GM18507 (cell line): ENCODE measurements around the gene TMEM44.
A peak's percentile ranks its signal among the peaks of the same experiment; 100 is the strongest.

Source experiments
- DNase-seq: peaks from one replicate; pipeline ENCODE4 v3.0.0; 2011; ENCODE audit warnings: low read depth; ENCODE audit not compliant: insufficient read length; ENCODE audit errors: extremely low spot score
- FAIRE-seq: peaks from 2 replicates; lab custom pipeline; 2011; peaks lifted over from hg19 to GRCh38; lab: Jason Lieb, UNC

Gene TMEM44

DNA sequence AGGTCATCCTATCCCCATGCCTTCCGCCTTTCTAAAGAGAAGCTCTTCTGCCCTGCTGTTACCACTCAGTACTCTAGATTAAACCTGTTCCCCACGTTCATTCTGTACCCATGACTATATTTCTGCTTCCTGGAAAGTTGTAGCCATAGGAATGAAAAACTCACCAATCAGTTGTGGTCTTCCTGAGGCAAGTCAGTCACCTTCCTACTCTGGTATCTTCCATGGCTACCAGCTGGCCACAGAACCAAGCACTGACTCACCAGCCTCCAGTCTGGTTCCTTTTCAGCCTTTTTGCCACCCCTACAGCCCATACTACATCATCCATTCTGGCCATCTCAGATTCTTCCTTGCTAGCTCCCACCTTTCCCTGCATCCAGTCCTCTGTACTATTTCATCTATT lies 46.4 kb downstream of the TMEM44 start:
- DNase-seq (no peak), FAIRE-seq (no peak)

DNA sequence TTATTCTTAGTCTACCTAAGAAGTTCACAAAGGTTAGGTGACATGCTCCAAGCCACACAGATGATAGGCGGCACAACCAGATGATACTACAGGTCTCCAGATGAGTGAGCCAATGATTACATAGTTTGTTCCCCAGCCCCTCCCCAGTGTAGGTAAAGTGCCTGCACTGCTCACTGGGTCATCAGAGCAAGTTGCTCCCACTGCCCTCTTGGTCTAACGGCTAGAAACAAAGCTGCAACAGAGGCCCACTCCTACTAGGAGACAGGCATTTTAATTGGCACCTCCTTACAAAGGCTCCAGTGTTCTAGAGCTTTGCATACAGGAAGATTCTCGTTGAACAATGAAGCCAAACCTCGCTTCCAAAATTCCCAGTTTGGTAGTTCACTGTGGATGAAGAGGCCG lies 47.3 kb downstream of the TMEM44 start:
- FAIRE-seq, result no peak
- no peak for DNase-seq

DNA sequence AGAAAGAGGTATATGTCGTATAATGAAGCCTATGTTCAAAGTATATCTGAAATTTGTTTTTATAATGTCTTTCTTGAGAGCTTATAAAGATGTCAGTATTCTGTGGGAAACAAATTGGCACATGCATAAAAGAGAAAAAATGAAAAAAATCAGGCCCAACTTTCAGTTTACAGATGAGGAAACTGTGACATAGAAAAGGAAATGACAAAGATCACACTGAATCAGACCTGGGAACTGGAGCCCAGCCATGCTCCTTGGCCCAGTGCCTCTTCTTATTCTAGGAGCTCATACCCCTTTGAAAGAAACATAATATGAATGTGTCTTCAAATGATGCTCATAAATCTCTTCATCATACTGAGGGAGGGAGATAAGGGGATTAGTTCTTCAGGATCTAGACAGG lies 48.4 kb downstream of the TMEM44 start:
- DNase-seq, result no peak
- peak; percentile 24 for FAIRE-seq

DNA sequence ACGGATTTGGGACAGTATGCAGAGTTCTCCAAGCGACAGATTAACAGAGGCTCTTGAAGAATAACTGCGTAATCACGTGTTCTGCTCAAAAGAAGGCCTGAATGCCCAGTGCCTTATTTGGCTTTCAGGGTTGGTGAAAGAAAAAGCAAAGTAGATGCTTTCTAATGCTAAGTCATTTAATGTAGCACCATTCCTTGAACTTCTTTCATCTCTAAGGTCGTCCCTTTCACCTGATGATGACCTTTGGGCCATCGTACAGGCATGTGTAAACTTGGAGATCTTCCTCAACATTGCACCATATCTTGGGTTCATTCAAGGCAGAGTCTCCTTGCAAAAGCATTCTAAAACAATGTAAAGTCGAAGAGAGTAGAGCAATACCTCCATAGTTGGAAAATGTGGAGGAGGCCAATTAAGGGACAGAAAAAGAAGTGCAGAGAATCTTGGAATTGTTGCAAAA lies 48.9 kb downstream of the TMEM44 start:
- DNase-seq (no peak), FAIRE-seq (no peak)

DNA sequence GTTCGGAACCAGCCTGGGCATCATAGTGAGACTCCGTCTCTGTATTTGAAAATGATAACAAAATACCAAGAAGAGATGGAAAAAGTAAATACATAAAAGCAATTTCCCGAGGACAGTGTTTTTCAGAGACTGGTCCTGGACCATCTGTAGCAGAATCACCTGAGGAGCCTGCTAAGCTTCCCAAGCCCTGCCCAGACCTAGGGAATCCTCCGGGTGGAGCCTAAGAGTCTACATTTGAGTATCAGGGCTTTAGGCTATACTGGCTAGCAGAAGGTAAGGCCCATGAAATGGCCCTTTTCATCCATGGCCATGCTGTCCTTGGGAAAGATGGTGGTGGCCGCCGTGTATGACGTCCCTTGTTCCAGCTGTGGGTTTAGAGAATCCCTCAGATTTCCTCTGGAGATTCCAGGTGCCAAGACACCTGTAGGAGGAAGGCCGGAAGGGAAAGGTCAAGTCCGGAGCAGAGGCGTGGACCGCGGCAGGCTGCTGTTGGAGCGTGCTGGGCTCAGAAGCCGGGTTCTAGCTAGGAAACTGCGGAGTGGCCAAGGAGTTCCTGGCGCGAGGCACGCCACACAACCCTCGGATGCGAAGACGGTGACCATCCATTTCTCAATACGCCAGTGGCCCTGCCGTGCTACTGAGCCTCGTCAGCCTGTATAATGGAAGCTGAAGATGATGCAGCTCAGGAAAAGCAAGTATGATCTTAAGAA lies 50.9 kb downstream of the TMEM44 start:
- DNase-seq, result no peak
- FAIRE-seq, result no peak

DNA sequence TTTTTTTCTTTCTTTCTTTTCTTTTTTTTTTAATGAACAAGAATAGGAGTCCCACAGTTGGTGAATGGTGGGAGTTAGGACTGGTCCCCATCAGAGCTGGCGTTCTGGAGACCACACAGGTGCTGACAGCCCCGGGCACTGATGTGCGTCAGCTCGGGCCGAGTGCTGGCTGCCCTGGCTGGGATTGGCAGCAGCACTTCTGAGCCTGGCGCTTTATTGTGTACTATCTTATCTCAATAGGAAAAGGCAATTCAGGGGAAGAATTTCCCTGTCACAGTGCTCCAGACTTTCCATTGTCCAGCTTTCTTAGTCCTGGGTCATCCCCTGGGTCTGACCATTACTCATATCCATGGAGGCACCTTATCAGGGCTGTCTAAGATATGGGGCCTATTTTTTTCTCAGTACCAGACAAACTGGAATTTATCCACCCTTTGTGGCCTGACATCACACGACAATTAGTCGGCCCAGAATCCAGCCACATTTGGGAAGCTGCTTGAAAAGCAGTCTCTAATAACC lies 54.1 kb downstream of the TMEM44 start:
- FAIRE-seq, result no peak
- DNase-seq, result no peak

DNA sequence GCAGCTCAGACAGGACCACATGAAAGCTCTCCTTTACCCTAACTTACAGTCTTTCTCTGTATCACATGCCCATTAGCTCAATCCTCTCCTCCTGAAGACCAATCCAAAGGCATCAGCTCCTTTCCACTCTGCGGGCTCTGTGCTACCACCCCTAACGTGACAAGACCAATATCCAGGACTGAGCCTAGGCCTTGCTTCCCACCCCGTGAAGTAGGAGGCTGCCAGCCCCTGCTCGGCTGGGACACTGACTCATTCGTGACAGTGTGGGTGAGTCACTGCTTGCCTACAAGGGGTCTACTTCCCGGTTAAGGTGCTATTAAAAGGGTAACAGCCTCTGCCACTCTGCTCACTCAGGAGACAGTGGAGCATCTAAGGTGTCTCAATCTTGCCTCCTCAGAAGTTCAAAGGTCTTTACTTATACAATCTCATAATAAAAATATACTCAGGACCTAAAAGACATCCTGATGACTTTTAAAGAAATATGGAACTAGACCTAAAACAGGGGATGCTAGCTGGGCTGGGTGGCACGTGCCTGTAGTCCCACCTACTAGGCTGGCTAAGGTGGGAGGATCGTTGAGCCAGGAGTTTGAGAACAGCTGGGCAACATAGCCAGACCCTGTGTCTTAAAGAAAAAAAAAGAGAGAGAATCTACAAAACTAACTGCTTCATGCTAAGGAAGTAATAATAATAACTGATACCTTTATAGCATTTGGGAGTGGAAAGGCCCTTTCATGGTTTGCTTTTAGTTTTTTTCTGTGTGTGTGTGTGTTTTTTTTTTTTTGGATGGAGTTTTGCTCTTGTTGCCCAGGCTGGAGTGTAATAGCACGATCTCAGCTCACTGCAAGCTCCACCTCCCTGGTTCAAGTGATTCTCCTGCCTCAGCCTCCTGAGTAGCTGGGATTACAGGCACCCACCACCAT lies 55.0 kb downstream of the TMEM44 start:
- DNase-seq (no peak), FAIRE-seq (no peak)

DNA sequence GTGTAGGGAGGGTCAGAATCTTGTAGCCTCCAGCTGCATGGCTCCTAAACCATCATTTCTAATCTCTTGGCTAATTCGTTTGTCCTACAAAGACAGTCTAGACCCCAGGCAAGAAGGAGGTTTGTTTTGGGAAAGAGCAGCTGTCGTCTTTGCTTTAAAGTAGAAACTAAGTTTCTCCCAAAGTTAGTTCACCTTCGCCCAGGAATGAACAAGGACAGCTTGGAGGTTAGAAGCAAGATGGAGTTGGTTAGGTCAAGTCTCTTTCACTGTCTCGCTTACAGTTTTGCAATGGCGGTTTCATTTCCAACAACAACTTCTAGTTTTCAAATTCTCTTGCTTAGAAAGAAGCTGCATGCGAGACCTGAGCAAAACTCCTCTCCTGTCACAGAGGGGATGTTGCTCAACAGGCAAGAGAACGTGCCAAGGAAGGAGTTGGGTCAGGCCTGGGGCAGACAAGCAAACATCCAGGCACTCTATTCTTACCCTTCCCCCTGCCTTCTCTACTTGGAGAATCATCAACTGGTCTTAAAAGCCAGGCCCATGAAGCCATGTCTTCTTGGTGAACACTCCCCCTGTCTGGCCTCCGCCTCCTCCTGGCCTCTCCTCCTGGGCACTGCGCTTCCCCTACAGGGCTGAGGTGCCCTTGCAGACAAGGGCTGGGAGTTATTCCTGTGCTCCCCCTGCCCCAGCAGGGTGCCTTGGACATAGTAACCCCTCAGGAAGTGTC lies 57.6 kb downstream of the TMEM44 start:
- no peak for DNase-seq

DNA sequence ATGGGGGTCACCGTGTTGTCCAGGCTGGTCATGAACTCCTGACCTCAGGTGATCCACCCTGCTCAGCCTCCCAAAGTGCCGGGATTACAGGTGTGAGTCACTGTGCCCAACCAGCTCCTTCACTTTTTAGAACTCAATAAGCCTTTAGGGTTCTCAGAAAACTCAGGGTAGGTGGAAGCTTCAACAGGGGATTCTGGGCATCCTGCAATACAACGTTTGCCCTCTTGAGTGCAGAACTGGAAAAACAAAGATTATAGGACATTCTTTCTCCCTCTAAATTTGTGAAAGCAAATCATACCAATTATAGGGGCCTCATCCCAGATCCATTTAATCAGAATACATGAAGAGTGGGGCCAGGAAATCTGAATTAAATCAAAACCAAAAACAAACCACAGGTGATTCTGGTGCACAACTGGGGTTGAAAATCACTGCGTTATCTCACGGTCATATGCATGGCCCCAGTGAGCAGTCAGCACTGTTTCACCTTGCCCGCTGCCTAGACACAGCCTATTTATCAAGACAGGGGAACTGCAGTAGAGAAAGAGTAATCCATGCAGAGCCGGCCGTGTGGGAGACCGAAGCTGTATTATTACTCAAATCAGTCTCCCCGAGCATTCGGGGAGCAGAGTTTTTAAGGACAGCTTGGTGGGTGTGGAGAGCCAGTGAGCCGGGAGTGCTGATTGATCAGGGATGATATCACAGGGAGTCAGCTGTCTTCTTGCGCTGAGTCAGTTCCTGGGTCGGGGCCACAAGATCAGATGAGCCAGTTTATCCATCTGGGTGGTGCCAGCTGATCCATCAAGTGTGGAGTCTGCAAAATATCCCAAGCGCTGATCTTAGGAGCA lies 58.4 kb downstream of the TMEM44 start:
- DNase-seq (no peak), FAIRE-seq (no peak)

More for the DNA sequence above, 57.6 kb downstream of the TMEM44 start:
- FAIRE-seq, result no peak

DNA sequence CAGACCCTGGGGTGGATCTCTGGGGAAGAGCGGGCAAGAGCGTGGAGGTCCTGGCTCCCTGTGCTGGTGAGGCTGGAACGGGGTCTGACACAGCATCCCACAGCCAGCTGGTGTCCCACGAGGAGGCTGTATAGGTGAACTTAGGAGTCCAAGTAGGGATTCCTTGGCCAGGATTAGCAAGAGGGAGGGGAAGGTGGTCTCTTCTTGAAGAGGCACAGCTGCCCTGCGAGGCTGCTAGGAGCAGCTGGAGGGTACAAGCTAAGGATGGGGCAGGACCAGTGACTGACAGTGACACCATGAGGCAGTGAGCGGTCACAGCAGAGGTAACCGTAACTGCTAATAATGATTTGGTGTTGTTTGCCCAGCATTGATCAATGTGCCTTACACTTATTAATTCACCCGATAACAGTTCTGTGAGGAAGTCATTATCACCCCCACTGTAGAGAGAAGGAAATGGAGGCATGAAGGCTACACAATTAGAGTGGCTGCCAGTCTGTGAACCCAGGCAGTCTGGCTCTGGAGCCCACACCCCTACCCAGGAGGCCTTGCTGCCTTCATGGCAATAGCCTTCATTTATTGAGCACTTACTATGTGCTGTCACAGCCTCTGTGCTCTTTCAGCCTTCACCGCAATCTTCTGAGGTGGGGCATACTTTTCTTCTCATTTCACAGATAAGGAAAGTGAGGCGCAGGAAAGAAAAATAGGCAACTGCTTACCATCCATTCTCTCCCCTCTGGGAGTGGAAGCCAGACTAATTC lies 59.4 kb downstream of the TMEM44 start:
- DNase-seq (peak; percentile 48), FAIRE-seq (peak; percentile 51)

DNA sequence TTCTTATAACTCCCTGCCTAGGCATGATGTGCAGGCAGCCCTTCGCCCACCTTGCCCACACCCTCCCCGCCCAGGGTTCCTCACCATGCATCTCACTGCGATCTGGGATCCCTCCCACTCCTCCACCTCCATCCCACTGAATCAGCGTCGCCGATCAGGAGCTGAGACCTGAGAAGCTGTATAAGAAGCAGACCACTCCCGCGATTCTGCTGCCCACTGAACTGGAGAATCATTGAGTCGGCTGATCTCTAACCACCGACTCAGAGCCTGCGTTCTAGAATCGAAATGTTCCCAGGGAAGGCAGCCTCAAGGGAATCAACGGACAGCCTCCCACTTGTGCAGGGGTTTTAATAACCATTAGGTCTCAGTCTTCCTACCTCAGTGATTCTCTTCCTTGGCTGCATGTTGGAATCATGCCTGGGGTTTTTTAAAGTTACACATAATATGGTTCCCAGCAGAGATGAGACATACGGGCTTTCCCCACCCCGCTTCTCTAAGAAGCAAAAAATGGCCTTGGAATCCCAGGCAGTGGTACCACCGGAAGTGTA lies 60.2 kb downstream of the TMEM44 start:
- no peak for DNase-seq
- FAIRE-seq, result no peak

DNA sequence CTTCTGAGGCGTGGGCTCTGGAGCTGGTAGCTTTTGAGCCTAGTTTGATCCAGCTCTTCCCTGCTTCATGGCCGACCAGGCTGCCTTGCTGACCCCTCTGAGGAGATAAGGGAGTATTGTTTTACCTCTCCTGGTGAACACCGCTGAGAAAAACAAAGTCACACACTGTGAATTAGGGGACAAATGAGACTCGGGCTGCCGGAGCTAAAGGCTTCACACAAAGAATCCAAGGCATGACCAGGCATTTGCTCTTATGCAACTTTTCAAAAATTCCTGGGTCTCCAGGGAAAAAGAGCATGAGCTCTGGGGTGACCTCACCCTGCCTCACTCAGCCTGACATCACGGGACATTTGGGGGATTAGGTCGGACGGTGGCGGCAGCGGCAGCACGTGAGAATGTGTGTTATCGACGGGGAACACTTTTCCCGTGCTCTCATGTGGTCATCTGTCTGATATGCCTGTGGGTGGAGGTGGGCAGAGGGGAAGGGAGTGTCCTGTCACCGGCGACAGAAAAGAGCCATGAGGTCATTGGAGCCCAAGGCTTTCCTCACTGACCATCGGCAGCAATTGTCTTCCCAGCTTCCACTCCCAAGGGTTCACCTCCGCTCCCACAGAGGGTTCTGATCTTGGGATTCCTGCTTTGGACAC lies 61.0 kb downstream of the TMEM44 start:
- no peak for DNase-seq

DNA sequence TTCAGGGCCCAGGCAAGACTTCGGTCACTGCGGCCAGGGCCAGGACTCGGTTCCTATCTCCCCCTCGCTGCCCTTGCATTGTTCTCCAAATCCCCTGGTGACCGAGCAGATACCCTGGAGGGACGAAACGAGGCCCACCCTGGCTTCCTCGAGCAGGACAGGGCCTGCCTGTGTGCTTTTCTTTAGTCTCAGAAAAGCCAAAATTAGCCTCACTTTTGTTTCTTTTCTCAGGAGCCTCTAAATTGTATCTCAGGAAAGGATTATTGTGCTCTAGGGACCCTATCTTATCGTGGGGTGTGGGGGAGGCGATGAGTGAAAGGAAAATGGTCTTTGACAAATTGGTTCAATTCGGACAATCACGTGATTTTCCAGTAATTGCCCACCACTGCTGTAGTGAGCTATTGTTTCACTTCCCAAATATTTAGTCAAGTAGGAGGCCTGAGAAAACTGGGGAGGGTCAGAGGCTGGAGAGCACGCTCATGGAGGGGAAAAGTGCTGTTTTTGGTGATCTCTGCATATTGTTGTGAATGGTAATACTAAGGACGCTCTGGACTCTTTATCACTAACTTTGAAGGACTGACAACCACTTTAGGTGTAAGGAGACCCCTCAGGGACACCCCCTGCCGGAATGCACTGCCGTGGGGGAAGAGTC lies 61.6 kb downstream of the TMEM44 start:
- FAIRE-seq, result no peak

More for the DNA sequence above, 61.0 kb downstream of the TMEM44 start:
- FAIRE-seq, result no peak

DNA sequence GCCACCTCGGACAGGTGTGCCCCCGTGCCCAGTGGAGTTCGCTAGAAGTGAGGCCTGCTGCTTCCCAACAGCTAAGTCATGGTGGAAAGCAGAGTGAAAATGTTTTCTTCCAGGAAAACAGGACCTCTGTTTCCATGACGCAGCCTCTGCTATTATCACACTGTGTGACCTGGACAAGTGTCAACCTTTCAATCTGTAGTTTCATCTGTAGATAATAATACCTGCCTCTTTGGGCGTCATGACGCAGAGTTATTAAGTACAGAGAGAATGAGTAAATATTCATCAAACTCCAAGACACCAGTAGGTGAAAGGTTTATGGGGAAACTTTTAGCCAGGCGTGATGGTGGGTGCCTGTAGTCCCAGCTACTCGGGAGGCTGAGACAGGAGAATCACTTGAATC lies 62.3 kb downstream of the TMEM44 start:
- DNase-seq (no peak), FAIRE-seq (no peak)

More for the DNA sequence above, 61.6 kb downstream of the TMEM44 start:
- DNase-seq, result no peak

DNA sequence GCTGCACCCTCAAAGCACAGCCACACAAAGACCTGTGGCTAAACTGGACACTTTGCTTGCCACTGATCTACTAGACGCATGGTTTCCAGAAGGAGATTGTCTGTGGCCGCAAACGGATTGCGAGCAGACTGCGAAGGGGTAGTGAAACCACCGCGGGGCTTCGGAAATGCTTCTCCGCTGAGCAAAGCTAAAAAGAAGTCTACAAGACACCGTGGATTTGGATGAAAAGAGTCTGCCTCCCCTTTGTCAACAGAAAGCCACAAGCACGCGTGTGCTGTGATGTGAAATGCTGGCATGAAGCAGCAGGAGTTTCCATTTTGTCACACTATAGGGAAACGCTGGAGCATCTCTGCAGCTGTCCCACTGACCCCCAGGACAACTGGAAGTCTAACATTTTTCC lies 63.0 kb downstream of the TMEM44 start:
- FAIRE-seq, result no peak
- no peak for DNase-seq

DNA sequence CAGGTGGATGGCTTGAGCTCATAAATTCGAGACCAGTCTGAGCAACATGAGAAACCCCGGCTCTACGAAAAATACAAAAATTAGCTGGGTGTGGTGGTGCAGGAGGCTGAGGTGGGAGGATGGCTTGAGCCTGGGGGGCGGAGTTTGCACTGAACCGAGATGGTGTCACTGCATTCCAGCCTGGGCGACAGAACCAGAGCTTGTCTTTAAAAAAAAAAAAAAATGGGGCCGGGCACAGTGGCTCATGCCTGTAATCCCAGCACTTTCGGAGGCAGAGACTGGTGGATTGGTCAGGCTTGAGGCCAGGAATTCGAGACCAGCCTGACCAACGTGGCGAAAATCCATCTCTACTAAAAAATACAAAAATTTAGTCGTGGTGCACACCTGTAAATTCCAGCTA lies 64.0 kb downstream of the TMEM44 start:
- FAIRE-seq (no peak), DNase-seq (no peak)

DNA sequence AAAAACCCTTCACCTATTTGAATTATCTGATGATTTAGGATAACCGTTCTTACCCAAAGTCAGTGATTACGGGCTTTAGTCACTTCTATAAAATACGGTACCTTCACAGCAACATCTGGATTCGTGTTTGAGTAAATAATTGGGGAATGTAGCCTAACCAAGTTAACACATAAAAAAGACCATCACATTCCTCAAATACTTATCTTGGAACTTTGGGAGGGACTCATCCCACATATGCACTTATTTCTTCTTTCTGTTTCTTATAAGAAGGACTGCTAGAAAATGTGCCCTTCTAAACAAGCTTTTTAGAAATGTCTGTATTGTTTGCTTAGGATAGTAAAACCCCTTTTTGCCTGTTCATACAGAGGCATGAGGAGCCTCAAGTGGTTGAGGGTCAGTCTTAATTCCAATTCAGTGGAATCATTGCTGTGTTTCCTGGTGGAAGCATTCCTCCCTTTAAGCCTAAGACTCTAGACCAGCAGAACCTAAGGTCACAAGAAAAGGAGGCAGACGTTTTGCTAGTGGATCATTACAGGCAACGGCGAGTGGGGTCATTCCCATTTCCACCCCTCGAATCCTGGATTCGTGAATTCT lies 67.5 kb downstream of the TMEM44 start:
- DNase-seq, result no peak
- no peak for FAIRE-seq
